Neural cell (in vitro differentiated cells): ENCODE data around the gene ARL5B.

Experiments
- EZH2 ChIP-seq: fragments of 200-600, 300-800 bp; shearing (Covaris generic), sonication (generic); IDR thresholded peaks from 2 replicates; pipeline ENCODE4 v1.6.1; 2014; ENCODE audit warnings: antibody characterized with exemption, low read length, borderline replicate concordance, mild to moderate bottlenecking; ENCODE audit not compliant: insufficient read depth, poor library complexity, severe bottlenecking
- POLR2AphosphoS5 ChIP-seq: IDR thresholded peaks from 2 replicates; pipeline ENCODE4 v1.6.1; 2012
- RAD21 ChIP-seq: fragments of 450-650 bp; conservative IDR thresholded peaks from 2 replicates; pipeline ENCODE4 v1.6.1; 2014; ENCODE audit warnings: antibody characterized with exemption, mild to moderate bottlenecking, moderate library complexity
- REST ChIP-seq: IDR thresholded peaks from 2 replicates; pipeline ENCODE4 v1.6.1; 2012; ENCODE audit warnings: borderline replicate concordance
- SMC3 ChIP-seq: fragments of 450-650 bp; conservative IDR thresholded peaks from 2 replicates; pipeline ENCODE4 v1.6.1; 2014; ENCODE audit warnings: antibody characterized with exemption, mild to moderate bottlenecking, moderate library complexity; ENCODE audit not compliant: poor library complexity
- TAF1 ChIP-seq: IDR thresholded peaks from 2 replicates; pipeline ENCODE4 v1.6.1; 2012; ENCODE audit warnings: low read depth
- TF ChIP-seq, protein P1 (sequence below): fragments of 450-650 bp; IDR thresholded peaks from 2 replicates; pipeline ENCODE4 v1.5.1; 2014; ENCODE audit warnings: antibody characterized with exemption, mild to moderate bottlenecking, moderate library complexity; ENCODE audit not compliant: poor library complexity, severe bottlenecking

GRCh38 chr10:18620856-18621255 is 38.4 kb upstream of the ARL5B start:
- TF ChIP-seq, protein P1, sequence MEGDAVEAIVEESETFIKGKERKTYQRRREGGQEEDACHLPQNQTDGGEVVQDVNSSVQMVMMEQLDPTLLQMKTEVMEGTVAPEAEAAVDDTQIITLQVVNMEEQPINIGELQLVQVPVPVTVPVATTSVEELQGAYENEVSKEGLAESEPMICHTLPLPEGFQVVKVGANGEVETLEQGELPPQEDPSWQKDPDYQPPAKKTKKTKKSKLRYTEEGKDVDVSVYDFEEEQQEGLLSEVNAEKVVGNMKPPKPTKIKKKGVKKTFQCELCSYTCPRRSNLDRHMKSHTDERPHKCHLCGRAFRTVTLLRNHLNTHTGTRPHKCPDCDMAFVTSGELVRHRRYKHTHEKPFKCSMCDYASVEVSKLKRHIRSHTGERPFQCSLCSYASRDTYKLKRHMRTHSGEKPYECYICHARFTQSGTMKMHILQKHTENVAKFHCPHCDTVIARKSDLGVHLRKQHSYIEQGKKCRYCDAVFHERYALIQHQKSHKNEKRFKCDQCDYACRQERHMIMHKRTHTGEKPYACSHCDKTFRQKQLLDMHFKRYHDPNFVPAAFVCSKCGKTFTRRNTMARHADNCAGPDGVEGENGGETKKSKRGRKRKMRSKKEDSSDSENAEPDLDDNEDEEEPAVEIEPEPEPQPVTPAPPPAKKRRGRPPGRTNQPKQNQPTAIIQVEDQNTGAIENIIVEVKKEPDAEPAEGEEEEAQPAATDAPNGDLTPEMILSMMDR: no peak
- TF ChIP-seq TAF1: no peak
- no peak for TF ChIP-seq RAD21
- TF ChIP-seq REST: no peak
- TF ChIP-seq POLR2AphosphoS5: no peak
- TF ChIP-seq SMC3: no peak
- TF ChIP-seq EZH2: no peak
